GM21526 (cell line): ENCODE results near the gene SRPK2.
"Not testable (repeated sequence)": the region's sequence is repeated elsewhere in the genome, so short reads cannot be mapped to it uniquely, and the experiment has no call there.

Source experiments
- ATAC-seq: cut with Tn5 transposase; IDR thresholded peaks from one replicate; pipeline ENCODE4 v1.9.1; 2021; ENCODE audit warnings: moderate library complexity; ENCODE audit not compliant: unreplicated experiment, low FRiP score

Gene SRPK2

DNA sequence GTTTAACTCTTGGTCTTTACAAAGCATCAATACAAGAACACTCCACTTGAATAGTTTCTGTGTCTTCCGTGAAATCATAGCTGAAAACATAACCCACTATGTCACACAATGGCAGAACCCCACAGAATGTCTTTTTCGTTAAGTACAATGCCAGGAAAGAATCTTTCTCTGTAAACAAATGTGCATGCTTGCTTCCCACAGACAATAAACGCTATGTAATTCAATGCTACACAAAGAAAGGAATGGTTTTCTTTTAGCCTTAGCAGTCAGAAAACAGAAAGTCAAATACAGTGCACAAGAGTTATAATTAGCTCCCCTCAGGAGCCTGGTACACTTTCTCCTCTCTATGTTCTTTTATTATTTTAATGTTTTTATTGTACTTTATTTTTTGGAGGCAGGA, 186.1 kb downstream of the SRPK2 start:
- no peak for ATAC-seq

DNA sequence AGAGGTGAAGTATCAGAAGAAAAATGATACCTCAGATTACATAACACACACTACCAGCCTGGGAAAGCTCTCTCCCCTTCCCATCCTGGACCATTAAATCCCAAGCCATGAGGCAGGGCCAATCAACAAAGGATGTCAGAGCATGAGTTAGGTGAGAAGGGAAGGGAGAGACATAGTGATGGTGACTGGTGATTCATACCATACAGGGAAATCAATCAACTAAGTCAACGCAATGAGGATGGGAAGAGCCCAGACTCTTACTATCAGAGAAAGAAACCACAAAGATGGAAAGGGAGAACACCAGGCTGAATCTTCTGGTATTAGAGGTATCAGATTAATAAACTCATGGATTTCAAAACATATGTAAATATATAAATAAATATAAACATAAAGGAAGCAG, 189.3 kb downstream of the SRPK2 start:
- ATAC-seq: no peak

DNA sequence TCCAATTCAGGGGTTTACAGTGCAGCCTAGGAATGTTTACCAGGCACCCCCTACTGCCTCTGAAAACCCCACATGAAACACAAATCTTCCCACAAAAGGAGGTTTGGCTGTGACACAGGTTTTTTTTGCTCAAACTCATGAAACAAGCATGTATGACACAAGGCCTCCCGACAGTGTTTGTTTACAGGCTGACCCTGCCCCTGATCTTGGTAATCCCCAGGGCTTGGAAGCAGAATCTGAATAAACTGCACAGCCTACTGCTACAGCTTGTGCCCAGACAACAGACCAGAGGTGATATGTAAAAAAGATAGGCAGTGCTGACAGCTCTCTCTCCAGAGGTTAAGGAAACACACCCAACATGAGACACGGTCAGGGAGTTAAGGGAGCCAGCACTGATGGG, 190.5 kb downstream of the SRPK2 start:
- no peak for ATAC-seq

DNA sequence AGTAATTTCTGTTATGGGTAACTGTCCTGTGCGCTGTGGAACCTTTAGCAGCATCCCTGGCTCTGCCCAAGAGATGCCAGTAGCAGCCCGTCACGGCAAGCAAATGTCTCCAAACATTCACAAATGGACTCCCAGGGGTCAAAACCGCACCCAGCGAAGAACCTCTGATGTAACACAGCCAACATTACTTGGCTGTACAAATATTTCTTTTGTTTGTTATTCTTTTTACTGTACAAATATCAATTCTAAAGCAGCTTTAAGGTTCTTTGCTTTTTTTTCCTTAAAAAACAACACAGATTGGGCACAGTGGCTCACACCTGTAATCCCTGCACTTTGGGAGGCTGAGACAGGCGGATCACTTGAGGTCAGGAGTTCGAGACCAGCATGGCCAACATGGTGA, 192.2 kb downstream of the SRPK2 start:
- ATAC-seq: no peak

DNA sequence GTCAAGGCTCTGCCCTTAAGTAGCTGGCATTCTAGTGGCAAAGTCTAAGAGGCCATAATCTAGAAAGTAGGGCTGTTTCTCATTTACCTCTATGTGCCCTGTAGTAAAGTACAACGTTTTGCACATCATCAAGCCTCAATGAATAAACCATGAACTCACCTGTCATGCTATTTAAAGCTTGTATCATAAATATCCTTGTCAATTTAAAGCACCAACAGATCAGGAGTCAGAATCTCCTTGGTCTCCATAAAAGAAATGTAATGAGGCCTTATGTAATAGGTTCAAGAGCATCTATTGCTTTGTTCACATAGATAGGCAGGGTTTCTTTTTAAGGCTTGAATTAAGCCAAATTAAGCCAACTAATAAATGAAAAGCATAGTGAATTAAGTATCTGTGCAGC, 192.8 kb downstream of the SRPK2 start:
- ATAC-seq: no peak

DNA sequence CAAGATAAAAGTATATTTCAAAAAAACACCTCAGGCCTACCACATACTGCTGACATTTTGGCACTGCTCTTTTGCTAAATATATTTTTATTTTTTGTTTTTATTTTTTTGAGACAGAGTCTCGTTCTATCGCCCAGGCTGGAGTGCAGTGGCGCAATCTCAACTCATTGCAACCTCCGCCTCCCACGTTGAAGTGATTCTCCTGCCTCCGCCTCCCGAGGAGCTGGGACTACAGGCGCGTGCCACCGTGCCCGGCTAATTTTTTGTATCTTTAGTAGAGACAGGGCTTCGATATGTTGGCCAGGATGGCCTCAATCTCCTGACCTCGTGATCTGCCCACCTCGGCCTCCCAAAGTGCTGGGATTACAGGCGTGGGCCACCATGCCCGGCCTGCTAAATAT, 193.8 kb downstream of the SRPK2 start:
- ATAC-seq: not testable (repeated sequence)

DNA sequence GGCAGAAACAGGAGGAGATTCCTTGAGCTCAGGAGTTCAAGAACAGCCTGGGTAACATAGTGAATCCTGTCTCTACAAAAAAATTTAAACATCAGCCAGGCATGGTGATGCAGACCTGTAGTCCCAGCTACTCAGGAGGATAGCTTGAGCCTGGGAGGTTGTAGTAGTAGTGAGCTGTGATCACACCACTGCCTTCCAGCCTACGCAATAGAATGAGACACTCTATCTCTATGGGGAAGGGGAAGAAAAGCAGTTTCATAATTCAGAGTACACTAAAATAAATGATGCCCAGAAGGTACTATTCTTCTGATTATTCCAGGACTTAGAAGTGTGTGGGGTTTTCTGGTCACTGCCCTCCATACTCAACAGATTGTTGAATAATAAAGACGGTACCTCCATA, 197.4 kb downstream of the SRPK2 start:
- ATAC-seq: no peak

DNA sequence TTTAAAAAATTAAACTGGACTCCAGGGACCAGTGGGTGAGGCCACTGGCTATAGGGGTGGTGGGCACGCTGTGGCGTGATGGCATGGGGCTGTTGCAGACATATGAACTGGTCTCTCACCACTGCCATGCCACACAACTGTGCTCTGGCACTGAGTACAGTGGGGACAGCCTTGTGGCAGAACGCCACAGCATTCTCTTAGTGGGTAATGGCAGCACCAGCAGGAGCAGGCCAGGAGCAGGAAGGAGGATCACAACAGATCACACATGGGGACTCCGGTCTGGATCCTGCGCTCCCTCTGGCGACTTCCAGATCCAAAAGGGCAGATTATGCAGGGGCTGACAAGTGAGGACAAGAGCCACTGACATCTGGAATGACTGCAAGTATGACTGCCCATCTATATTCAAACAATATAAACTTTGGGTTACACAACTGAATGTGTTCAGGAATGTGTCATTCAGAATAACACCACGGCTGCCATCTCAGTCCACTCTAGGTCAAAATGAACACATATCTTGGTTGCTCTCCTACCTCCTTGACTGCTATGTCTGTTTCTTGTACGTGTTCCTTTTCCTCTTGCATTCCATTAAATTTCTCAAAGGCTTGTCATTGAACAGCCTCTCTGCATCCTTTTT, 198.7 kb downstream of the SRPK2 start:
- no peak for ATAC-seq

DNA sequence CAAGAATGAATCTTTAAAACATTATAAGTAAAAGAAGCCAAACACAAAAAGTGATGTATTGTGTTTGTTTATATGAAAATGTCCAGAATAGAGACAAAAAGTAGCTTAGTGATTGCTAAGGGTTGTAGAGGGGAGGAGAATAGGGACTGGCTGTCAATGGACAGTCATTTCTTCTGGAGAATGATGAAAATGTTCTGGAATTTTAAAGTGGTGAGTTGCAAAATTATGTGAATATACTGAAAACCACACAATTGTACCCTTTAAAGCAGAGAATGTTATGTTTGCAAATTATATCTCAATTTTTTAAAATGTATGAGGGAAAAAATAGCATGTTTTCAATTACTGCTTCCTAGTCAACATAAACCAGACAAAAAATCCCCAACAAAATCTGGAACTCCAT, 200.5 kb downstream of the SRPK2 start:
- no peak for ATAC-seq

DNA sequence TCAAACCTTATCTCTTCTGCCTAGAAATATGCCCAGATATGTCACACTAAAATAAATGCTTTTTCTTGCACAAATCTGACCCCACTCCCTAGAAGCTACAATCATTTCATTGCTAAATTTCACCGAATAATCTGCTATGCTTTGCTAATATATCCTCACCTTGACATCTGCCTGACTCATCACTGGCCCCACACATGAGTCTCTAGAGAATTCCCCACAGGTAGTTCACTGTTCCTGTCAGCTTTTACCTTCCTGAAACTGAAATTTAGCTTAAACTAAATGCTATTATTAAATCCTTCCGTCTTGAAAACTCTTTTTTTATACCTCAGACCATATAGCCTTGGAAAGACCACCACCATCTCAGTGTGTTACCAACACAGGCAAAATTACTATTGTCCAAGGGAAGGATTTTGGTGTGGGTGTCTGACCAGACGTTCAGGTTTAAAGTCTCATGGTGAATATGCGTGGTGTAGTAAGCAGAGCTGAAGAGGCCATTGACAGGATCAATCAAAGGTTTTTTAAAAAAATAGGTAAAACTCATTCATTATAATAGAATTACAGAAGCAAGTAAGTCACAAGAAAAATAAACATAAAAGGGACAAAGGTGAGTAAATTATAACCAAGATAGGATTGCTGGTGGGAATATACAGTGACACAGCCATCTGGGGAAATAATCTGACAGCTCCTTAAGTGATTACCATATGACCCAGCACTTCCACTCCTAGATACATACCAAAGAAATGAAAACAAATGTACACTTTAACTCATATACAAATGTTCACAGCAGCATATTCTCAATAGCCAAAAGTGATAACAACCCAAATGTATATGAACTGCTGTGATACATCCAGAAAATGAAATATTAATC, 201.2 kb downstream of the SRPK2 start:
- no peak for ATAC-seq

DNA sequence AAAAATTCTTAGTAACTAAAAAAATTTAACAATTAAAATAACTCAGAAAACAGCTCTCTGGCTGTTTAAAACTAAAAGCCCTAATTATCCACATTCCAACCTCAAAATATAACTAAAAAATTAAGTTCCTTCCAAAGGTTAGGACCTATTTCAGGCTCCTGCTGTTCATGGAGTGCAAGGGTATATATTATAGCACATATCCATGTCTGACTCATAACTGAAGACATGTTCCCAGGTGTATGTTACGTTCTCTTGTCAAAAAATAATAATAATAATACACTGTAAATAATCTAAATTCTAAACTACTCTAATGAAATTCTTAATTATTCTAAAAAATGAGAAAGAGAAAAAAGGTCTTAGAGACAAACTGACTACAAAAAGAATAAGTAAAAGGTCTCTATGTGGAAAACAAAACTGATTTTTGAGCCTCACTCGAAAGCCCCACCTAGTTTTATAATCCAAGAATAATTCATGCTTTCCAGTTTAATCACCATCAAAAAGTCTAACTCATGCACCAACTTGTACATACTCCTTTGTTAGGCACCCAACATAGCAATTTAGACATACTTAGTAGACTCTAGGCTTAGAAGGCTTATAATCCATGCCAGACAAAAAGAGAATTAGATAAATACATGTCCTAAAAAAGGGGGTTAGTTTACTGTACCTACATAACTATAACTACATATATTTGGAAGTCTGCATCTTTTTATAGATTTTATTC, 203.3 kb downstream of the SRPK2 start:
- ATAC-seq: no peak

DNA sequence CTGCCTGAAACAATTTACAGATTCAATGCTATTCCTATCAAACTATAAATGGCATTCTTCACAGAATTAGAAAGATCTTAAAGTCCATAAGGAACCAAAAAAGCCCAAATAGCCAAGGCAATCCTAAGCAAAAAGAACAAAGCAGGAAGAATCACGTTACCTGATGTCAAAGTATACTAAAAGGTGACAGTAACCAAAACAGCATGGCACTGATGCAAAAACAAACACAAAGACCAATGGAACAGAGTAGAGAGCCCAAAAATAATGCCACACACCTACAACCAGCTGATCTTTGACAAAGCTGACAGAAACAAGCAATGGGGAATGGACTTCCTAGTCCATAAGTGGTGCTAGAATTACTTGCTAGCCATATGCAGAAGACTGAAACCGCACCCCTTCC, 208.7 kb downstream of the SRPK2 start:
- no peak for ATAC-seq

DNA sequence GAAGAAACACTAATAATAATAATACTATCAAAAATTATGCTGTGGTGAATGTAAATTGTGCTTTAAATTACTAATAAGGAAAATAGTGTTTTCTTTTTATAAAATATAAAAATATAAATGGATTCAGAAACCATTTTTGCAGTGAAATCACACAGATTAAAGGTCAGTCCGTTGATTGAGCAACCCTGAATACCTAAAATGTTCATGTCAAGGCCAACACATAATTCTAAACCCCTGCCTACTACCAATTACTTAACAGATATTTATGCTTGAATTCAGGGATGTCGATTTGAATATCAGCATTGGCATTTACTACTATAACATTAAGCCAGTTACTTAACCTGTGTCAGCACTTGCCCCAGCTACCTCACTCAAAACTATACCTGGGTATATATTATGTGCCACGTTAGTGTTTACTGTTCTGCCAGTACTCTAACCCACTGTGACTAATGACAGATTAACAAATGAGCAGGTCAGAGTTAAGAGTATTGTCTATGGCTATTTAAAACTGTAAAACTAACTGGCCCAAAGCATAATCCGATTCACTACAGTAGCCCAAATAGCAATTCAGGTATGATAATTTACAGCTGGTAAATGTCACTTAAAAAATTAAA, 209.7 kb downstream of the SRPK2 start:
- ATAC-seq: no peak

DNA sequence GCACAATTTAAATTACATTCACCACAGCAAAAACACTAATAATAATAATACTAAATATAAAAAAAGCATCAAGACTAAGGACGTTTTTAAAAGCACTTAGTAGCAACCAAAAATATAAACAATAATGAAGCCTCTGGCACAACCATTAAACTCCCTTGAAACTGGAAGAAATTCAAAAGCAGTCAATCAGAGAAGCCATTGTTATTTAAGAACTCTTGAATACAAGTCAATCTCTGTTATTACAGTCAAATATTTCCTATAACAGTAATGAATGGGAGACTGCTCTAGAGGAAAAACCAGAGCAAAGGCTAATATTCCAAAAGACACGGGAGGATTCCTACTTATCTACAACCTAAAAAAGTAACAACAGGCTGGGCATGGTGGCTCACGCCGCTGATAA, 210.5 kb downstream of the SRPK2 start:
- ATAC-seq: no peak

DNA sequence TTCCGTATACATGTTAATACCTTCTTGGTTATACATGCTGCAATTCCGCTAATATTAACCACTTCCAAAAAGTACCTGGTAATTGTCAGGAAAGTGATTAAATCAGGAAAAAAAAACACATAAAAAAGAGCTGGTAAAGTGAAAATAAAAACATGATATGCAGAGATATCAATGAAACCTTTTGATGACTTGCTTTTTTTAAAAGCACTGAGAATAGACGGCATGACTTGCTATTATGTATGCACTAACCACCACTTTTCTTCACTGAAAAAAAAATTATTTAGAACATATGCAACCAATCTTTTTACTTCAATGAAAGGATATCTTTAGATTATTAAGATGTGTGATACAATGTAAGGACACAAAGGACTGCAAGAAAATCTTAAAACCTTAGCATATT, 211.7 kb downstream of the SRPK2 start:
- ATAC-seq: no peak

DNA sequence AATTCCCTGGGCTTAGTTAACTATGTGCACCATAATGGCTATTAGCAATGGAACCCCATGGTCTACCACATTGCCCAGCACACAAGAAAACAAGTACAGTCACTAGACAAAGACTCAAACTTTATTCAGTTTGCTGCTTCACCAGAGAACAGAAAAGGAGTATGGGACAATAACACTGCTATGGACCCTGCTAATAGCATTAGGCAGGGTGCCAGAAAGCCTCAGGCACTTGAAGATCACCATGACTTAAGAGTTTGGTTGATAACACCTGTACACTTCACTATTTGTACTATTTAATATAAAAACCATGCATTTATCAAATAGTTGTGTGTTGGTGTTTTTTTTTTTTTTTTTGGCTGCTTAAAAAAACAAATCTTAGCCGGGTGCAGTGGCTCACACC, 215.1 kb downstream of the SRPK2 start:
- no peak for ATAC-seq

DNA sequence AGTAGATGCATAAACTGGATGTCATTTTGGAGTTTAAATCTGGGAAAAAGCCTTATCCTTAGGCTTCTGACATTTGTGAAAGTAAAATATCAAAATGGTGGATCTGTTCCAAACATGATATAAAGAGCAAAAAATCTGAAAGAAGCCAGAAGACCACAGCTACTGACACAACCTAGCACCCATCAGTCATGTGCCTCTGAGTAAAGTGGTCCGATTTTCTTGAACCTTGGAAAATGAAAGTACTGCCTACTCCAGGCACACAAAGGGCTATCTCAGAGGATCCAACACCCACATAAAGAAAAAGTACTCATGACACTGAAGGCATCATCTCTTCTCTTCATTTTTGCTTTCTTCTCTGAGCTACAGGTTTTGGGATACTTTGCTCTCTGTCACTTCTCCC, 224.0 kb downstream of the SRPK2 start:
- no peak for ATAC-seq

DNA sequence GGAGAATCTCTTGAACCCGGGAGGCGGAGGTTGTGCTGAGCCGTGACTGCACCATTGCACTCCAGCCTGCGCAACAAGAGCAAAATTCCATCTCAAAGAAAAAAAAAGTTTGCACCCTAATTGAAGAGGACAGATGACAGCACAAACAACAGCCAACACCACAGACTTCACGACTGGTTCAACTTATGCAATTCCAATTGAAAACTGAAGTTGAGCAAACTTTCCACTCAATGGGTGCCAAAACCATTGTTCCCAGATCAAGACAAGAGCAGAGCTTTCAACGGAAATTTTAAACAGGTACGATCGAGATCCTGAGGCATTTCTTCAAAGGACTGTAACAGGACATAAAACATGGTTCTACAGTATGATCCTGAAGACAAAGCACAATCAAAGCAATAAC, 225.0 kb downstream of the SRPK2 start:
- ATAC-seq: no peak

DNA sequence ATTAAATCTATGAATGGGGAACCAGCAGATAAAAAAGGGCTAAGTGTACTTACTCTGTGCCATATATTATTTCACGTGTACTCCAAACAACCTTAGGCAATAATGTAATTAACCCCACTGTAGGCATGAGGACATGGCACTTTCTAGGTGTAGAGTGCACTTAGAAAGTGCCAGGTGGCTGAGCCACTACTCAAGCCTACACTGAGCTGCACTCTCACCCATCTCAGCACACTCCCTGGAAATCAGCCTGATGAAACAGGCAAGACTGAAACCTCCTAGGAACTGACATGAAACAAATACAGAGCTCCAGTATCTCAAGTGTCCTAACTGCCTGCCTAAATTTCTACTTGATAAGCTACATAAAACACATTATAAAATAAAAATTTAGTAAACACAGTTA, 227.4 kb downstream of the SRPK2 start:
- no peak for ATAC-seq

DNA sequence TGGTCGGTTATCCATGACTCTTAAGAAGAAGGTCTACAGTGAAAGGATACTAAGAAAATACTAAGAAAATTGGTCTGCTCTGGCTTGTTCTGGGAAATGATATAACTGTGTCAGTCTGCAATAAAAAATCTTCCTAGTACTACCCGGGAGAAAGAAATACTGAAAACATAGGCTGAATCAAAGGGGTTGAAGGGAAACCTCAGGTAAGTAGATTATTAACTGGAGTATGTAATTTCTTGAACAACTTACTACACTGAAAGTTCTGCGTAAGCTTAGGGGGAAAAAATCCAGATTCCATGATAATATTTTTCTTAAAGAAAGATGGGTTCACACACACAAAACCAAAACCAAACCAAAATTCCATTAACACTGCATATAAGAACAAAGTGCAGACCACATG, 231.4 kb downstream of the SRPK2 start:
- ATAC-seq: no peak

DNA sequence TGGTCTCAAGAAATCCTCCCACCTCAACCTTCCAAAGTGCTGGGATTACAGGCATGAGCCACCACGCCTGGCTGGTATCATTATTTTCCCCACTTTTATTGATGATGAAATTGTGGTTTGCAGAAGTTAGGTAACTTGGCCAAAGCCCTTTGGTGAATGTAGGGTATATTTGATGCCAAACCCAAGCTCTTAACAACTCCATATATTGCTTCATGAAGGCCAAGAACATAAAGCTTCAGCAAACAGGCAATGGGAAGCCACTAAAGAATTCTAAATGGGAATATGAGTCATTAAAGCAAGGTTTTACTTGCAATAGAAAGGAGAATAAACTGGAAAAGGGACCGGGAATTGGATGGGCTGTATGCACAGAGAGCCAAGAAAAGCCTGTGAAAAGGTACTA, 232.0 kb downstream of the SRPK2 start:
- ATAC-seq: no peak
